ENCODE data around the gene MBOAT1.

GRCh38 chr6:20070047-20070446 is 142.2 kb downstream of the MBOAT1 start:
- TF ChIP-seq CTCF (CRISPR knock-in tag; IDR thresholded peaks at IDR 0.05) (no peak), POLR2A (IDR thresholded peaks at IDR 0.05; ENCODE audit: insufficient read depth in 1 of 2, low read depth in 2 of 2, low read length in 2 of 2) (no peak), ARID2 (CRISPR knock-in tag; IDR thresholded peaks at IDR 0.05; ENCODE audit: borderline replicate concordance) (no peak), ZNF557 (CRISPR knock-in tag; IDR thresholded peaks at IDR 0.05) (no peak), TAF1 (CRISPR knock-in tag; IDR thresholded peaks at IDR 0.05) (no peak), MZF1 (CRISPR knock-in tag; IDR thresholded peaks at IDR 0.05; ENCODE audit: borderline replicate concordance) (no peak), MYC (CRISPR knock-in tag; IDR thresholded peaks at IDR 0.05; ENCODE audit: borderline replicate concordance) (no peak), MAX (IDR thresholded peaks at IDR 0.05) (no peak), SCMH1 (CRISPR knock-in tag; IDR thresholded peaks at IDR 0.05; ENCODE audit: borderline replicate concordance) (no peak)

Measured in HepG2 (cell line).